ENCODE results near the gene PEAR1. TPM values are rescaled to one million over a fixed set of nuclear protein-coding genes. Genes with fewer than 3 reads are reported as not detected.

Gene PEAR1
- total and polyA plus RNA-seq, 2 of the 4 experiments (the other 2 are of a cell fraction) = 2.0 to 44.4 TPM

DNA sequence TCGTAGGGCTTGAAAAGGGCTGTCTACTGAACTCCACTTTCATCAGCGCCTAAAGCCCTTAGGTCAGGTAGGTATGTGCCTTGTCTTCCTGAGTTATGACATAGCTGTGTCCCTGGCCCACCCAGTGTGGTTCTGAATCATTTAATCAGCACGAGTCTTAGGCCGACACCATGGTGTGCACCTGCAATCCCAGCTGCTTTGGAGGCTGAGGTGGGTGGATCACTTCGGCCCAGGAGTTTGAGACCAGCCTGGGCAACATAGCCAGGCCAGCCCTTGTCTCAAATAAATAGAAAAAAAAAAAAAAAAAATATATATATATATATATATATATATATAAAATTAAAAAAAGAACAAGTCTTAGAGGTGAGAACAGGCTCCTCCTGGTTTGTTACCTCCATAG is 42.7 kb downstream of the PEAR1 start:
- CTCF ChIA-PET = no interaction called here

More for the DNA sequence above, 42.7 kb downstream of the PEAR1 start:
- Histone ChIP-seq H2BK5ac (ENCODE audit: low read depth, low read length, poor library complexity, severe bottlenecking) (no peak overlapping the region), H4K8ac (ENCODE audit: low read depth in 2 of 2, low read length in 2 of 2) (no peak overlapping the region), H2AK5ac (ENCODE audit: low read depth, low read length) (no peak overlapping the region), H3K36me3 (ENCODE audit: control insufficient read depth, insufficient read depth, low read length) (peaks cover 51% of the 10 kb centered on the region), H3K4ac (ENCODE audit: low read depth, low read length) (no peak overlapping the region), H3K79me1 (ENCODE audit: low read depth in 1 of 2, low read length in 2 of 2) (no peaks in the 10 kb centered on the region), H3K4me3 (ENCODE audit: insufficient read depth, low read depth, low read length) (no peak overlapping the region), H2AK9ac (replicated peaks; ENCODE audit: low read depth, low read length, poor library complexity) (no peak overlapping the region), H3K4me1 (ENCODE audit: control insufficient read depth, insufficient read depth, low read length) (no peaks in the 10 kb centered on the region), H3K14ac (replicated peaks; ENCODE audit: low read depth, low read length) (no peak overlapping the region), H3K4me2 (ENCODE audit: low read depth, low read length) (no peak overlapping the region), H3K27me3 (ENCODE audit: control insufficient read depth, insufficient read depth, low read length) (no peaks in the 10 kb centered on the region), H2BK120ac (ENCODE audit: low read depth, low read length) (no peak overlapping the region), H3K9me3 (ENCODE audit: control insufficient read depth, insufficient read depth, low read length) (no peaks in the 10 kb centered on the region), H3K56ac (ENCODE audit: extremely low read depth, insufficient read depth, low read length) (no peak overlapping the region), H4K5ac (ENCODE audit: low read depth, low read length) (no peak overlapping the region), H3K27ac (ENCODE audit: insufficient read depth, low read length) (no peak overlapping the region), H4K91ac (ENCODE audit: insufficient read depth, low read depth, low read length) (no peak overlapping the region), H2BK15ac (ENCODE audit: low read depth, low read length) (no peak overlapping the region), H4K20me1 (ENCODE audit: insufficient read depth, low read length) (no peaks in the 10 kb centered on the region; the same call in 1 of the 2 replicates), H2AFZ (replicated peaks; ENCODE audit: low read length, poor library complexity) (no peak overlapping the region), H3K23ac (ENCODE audit: low read depth, low read length) (no peak overlapping the region), H3K9me1 (ENCODE audit: insufficient read depth, low read length) (no peaks in the 10 kb centered on the region; the same call in 1 of the 2 replicates), H2BK20ac (ENCODE audit: low read depth, low read length) (no peak overlapping the region), H3K18ac (ENCODE audit: low read depth, low read length) (no peak overlapping the region), H3K9ac (ENCODE audit: low read depth, low read length) (no peak overlapping the region)
- in situ Hi-C loops (cut with MboI; ENCODE audit: low sequenced_read_pairs) = no loop called here
- no peak for TF ChIP-seq MAFK (IDR thresholded peaks at IDR 0.05; ENCODE audit: low read depth, low read length)
- no peak for TF ChIP-seq BHLHE40 (IDR thresholded peaks at IDR 0.05; ENCODE audit: low read depth, low read length)
- TF ChIP-seq, protein P1, sequence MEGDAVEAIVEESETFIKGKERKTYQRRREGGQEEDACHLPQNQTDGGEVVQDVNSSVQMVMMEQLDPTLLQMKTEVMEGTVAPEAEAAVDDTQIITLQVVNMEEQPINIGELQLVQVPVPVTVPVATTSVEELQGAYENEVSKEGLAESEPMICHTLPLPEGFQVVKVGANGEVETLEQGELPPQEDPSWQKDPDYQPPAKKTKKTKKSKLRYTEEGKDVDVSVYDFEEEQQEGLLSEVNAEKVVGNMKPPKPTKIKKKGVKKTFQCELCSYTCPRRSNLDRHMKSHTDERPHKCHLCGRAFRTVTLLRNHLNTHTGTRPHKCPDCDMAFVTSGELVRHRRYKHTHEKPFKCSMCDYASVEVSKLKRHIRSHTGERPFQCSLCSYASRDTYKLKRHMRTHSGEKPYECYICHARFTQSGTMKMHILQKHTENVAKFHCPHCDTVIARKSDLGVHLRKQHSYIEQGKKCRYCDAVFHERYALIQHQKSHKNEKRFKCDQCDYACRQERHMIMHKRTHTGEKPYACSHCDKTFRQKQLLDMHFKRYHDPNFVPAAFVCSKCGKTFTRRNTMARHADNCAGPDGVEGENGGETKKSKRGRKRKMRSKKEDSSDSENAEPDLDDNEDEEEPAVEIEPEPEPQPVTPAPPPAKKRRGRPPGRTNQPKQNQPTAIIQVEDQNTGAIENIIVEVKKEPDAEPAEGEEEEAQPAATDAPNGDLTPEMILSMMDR (conservative IDR thresholded peaks at IDR 0.05; ENCODE audit: low read depth, low read length) = no peak
- no peak for TF ChIP-seq RCOR1 (IDR thresholded peaks at IDR 0.05; ENCODE audit: insufficient replicate concordance, low read length)
- no peak for TF ChIP-seq FOS (IDR thresholded peaks at IDR 0.05; ENCODE audit: low read depth, low read length)
- no peak for TF ChIP-seq CEBPB (IDR thresholded peaks at IDR 0.05; ENCODE audit: low read depth, low read length)
- TF ChIP-seq MXI1 (IDR thresholded peaks at IDR 0.05; ENCODE audit: borderline replicate concordance, low read depth, low read length) = no peak
- no peak for TF ChIP-seq CHD1 (IDR thresholded peaks at IDR 0.05; ENCODE audit: low read depth, low read length)
- no peak for TF ChIP-seq RFX5 (IDR thresholded peaks at IDR 0.05; ENCODE audit: low read depth, low read length)
- no peak for TF ChIP-seq RAD21 (IDR thresholded peaks at IDR 0.05; ENCODE audit: low read length)
- TF ChIP-seq NFE2L2 (IDR thresholded peaks at IDR 0.05; ENCODE audit: low read depth, low read length) = no peak
- no peak for ATAC-seq (ENCODE audit: low read depth)
- no TSS peak for BruUV-seq (replicated peaks)
- intact Hi-C loops (cut with micrococcal nuclease) = no loop called here
- WGBS, 2 experiments (ENCODE audit: extremely low coverage in 2 of 2, insufficient read length in 1 of 2) = no CpG with 5 or more reads among the region's 5 CpGs
- DNase-seq = no peak
- POLR2A ChIA-PET (ENCODE audit: unreplicated experiment) = no interaction called here
- dilution Hi-C loops (cut with HindIII; ENCODE audit: low sequenced_read_pairs, unreplicated experiment) = no loop called here

All from IMR-90 (cell line).